Neural cell (in vitro differentiated cells): ENCODE results near the gene RANBP9. TPM values are rescaled to one million over a fixed set of nuclear protein-coding genes. Genes with fewer than 3 reads are reported as not detected.

Source experiments
- H2AFZ ChIP-seq: fragments of 200-600, 300-800 bp; sonication (generic), shearing (Covaris generic); 2 replicates; pipeline ENCODE4 v1.6.0; 2014; ENCODE audit warnings: low read depth, mild to moderate bottlenecking, antibody characterized with exemption, low read length, moderate library complexity
- H3F3A ChIP-seq: fragments of 200-600 bp; shearing (Covaris generic); 2 replicates; pipeline ENCODE4 v1.6.1; 2016; ENCODE audit warnings: mild to moderate bottlenecking, moderate library complexity, mixed read lengths, antibody characterized with exemption, low read length; ENCODE audit not compliant: insufficient read depth, poor library complexity, severe bottlenecking
- H3K27ac ChIP-seq: fragments of 200-600, 300-800 bp; sonication (generic), shearing (Covaris generic); 2 replicates; pipeline ENCODE4 v1.5.1; 2014; ENCODE audit warnings: mild to moderate bottlenecking, low read length, moderate library complexity
- H3K27me3 ChIP-seq: fragments of 300-800, 200-600 bp; sonication (generic), shearing (Covaris generic); 2 replicates; pipeline ENCODE4 v1.6.0; 2014; ENCODE audit warnings: mild to moderate bottlenecking, low read depth, low read length, moderate library complexity; ENCODE audit not compliant: insufficient read depth
- H3K36me3 ChIP-seq: fragments of 300-800, 200-600 bp; sonication (generic), shearing (Covaris generic); 2 replicates; pipeline ENCODE4 v1.5.1; 2014; ENCODE audit warnings: mild to moderate bottlenecking, antibody characterized with exemption, low read length, moderate library complexity; ENCODE audit not compliant: insufficient read depth
- H3K4me2 ChIP-seq: fragments of 300-800, 200-600 bp; sonication (generic), shearing (Covaris generic); 2 replicates; pipeline ENCODE4 v1.6.0; 2014; ENCODE audit warnings: mild to moderate bottlenecking, low read length
- H3K4me3 ChIP-seq: fragments of 300-800, 200-600 bp; sonication (generic), shearing (Covaris generic); 2 replicates; pipeline ENCODE4 v1.5.1; 2014; ENCODE audit warnings: mild to moderate bottlenecking, low read length, moderate library complexity
- H3K79me2 ChIP-seq: fragments of 200-600 bp; shearing (Covaris generic); replicated peaks from 2 replicates; pipeline ENCODE4 v1.6.0; 2014; ENCODE audit warnings: mild to moderate bottlenecking, low read length, moderate library complexity; ENCODE audit not compliant: insufficient read depth
- H3K9ac ChIP-seq: fragments of 300-800, 200-600 bp; sonication (generic), shearing (Covaris generic); 2 replicates; pipeline ENCODE4 v1.6.1; 2016; ENCODE audit warnings: mild to moderate bottlenecking, low read length, mixed read lengths
- H3K9me2 ChIP-seq: fragments of 200-600 bp; shearing (Covaris generic); 2 replicates; pipeline ENCODE4 v1.6.1; 2016; ENCODE audit warnings: mild to moderate bottlenecking, low read length, mixed read lengths; ENCODE audit not compliant: insufficient read depth
- H3K9me3 ChIP-seq: fragments of 200-600, 300-800 bp; sonication (generic), shearing (Covaris generic); 2 replicates; pipeline ENCODE4 v1.6.1; 2016; ENCODE audit warnings: mild to moderate bottlenecking, mixed run types, low read length, moderate library complexity, mixed read lengths
- H4K20me1 ChIP-seq: fragments of 200-600 bp; shearing (Covaris generic); 2 replicates; pipeline ENCODE4 v1.6.1; 2016; ENCODE audit warnings: mild to moderate bottlenecking, mixed run types; ENCODE audit not compliant: insufficient read depth
- EP300 ChIP-seq: fragments of 450-650 bp; conservative IDR thresholded peaks from 2 replicates; pipeline ENCODE4 v1.6.1; 2014; ENCODE audit warnings: antibody characterized with exemption, mild to moderate bottlenecking, moderate library complexity; ENCODE audit not compliant: poor library complexity, severe bottlenecking
- EZH2 ChIP-seq: fragments of 200-600, 300-800 bp; shearing (Covaris generic), sonication (generic); IDR thresholded peaks from 2 replicates; pipeline ENCODE4 v1.6.1; 2014; ENCODE audit warnings: antibody characterized with exemption, low read length, borderline replicate concordance, mild to moderate bottlenecking; ENCODE audit not compliant: insufficient read depth, poor library complexity, severe bottlenecking
- MXI1 ChIP-seq: fragments of 450-650 bp; conservative IDR thresholded peaks from 2 replicates; pipeline ENCODE4 v1.6.1; 2014; ENCODE audit warnings: antibody characterized with exemption, mild to moderate bottlenecking; ENCODE audit not compliant: poor library complexity, severe bottlenecking
- POLR2AphosphoS5 ChIP-seq: IDR thresholded peaks from 2 replicates; pipeline ENCODE4 v1.6.1; 2012
- RAD21 ChIP-seq: fragments of 450-650 bp; conservative IDR thresholded peaks from 2 replicates; pipeline ENCODE4 v1.6.1; 2014; ENCODE audit warnings: antibody characterized with exemption, mild to moderate bottlenecking, moderate library complexity
- SMC3 ChIP-seq: fragments of 450-650 bp; conservative IDR thresholded peaks from 2 replicates; pipeline ENCODE4 v1.6.1; 2014; ENCODE audit warnings: antibody characterized with exemption, mild to moderate bottlenecking, moderate library complexity; ENCODE audit not compliant: poor library complexity
- TAF1 ChIP-seq: IDR thresholded peaks from 2 replicates; pipeline ENCODE4 v1.6.1; 2012; ENCODE audit warnings: low read depth
- polyA plus RNA-seq: library from polyadenylated mRNA; depleted of rRNA; stranded (reverse); fragments of >200 nt; gene quantifications from 2 replicates; pipeline ENCODE4 v1.2.3, GENCODE V29; 2014
- TF ChIP-seq, protein P1 (sequence below): IDR thresholded peaks from 2 replicates; pipeline ENCODE4 v1.6.1; 2012; ENCODE audit warnings: borderline replicate concordance
- TF ChIP-seq, protein P2 (sequence below): fragments of 450-650 bp; IDR thresholded peaks from 2 replicates; pipeline ENCODE4 v1.5.1; 2014; ENCODE audit warnings: antibody characterized with exemption, mild to moderate bottlenecking, moderate library complexity; ENCODE audit not compliant: poor library complexity, severe bottlenecking

Gene RANBP9
- polyA plus RNA-seq, 1 donor from 2014 or later = 52.2 TPM

- Histone ChIP-seq H3K9ac (no peak overlapping the region), H2AFZ (no peak overlapping the region), H3K4me3 (no peak overlapping the region), H3K4me2 (no peak overlapping the region), H3K36me3 (no peaks in the 10 kb centered on the region), H3K27ac (no peak overlapping the region), H3K9me2 (no peaks in the 10 kb centered on the region), H3K9me3 (no peaks in the 10 kb centered on the region), H4K20me1 (no peaks in the 10 kb centered on the region), H3K27me3 (no peaks in the 10 kb centered on the region), H3K79me2 (peaks cover 76% of the 10 kb centered on the region), H3F3A (no peaks in the 10 kb centered on the region)
- TF ChIP-seq POLR2AphosphoS5 = peak; percentile 91
- TF ChIP-seq SMC3 = no peak
- TF ChIP-seq, protein P1, sequence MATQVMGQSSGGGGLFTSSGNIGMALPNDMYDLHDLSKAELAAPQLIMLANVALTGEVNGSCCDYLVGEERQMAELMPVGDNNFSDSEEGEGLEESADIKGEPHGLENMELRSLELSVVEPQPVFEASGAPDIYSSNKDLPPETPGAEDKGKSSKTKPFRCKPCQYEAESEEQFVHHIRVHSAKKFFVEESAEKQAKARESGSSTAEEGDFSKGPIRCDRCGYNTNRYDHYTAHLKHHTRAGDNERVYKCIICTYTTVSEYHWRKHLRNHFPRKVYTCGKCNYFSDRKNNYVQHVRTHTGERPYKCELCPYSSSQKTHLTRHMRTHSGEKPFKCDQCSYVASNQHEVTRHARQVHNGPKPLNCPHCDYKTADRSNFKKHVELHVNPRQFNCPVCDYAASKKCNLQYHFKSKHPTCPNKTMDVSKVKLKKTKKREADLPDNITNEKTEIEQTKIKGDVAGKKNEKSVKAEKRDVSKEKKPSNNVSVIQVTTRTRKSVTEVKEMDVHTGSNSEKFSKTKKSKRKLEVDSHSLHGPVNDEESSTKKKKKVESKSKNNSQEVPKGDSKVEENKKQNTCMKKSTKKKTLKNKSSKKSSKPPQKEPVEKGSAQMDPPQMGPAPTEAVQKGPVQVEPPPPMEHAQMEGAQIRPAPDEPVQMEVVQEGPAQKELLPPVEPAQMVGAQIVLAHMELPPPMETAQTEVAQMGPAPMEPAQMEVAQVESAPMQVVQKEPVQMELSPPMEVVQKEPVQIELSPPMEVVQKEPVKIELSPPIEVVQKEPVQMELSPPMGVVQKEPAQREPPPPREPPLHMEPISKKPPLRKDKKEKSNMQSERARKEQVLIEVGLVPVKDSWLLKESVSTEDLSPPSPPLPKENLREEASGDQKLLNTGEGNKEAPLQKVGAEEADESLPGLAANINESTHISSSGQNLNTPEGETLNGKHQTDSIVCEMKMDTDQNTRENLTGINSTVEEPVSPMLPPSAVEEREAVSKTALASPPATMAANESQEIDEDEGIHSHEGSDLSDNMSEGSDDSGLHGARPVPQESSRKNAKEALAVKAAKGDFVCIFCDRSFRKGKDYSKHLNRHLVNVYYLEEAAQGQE = peak; percentile 45
- no peak for TF ChIP-seq EZH2
- TF ChIP-seq, protein P2, sequence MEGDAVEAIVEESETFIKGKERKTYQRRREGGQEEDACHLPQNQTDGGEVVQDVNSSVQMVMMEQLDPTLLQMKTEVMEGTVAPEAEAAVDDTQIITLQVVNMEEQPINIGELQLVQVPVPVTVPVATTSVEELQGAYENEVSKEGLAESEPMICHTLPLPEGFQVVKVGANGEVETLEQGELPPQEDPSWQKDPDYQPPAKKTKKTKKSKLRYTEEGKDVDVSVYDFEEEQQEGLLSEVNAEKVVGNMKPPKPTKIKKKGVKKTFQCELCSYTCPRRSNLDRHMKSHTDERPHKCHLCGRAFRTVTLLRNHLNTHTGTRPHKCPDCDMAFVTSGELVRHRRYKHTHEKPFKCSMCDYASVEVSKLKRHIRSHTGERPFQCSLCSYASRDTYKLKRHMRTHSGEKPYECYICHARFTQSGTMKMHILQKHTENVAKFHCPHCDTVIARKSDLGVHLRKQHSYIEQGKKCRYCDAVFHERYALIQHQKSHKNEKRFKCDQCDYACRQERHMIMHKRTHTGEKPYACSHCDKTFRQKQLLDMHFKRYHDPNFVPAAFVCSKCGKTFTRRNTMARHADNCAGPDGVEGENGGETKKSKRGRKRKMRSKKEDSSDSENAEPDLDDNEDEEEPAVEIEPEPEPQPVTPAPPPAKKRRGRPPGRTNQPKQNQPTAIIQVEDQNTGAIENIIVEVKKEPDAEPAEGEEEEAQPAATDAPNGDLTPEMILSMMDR = no peak
- TF ChIP-seq EP300 = peak; percentile 97
- TF ChIP-seq RAD21 = no peak
- no peak for TF ChIP-seq TAF1
- no peak for TF ChIP-seq MXI1
Observed at GRCh38 chr6:13674533-13675190, 37.0 kb downstream of the RANBP9 start.

GRCh38 chr6:13673825-13674444 is 37.7 kb downstream of the RANBP9 start:
- Histone ChIP-seq H4K20me1 (no peaks in the 10 kb centered on the region), H3K4me3 (no peak overlapping the region), H2AFZ (no peak overlapping the region), H3K9ac (no peak overlapping the region), H3K27me3 (no peaks in the 10 kb centered on the region), H3K79me2 (peaks cover 75% of the 10 kb centered on the region), H3K4me2 (no peak overlapping the region), H3K9me3 (no peaks in the 10 kb centered on the region), H3K9me2 (no peaks in the 10 kb centered on the region), H3F3A (no peaks in the 10 kb centered on the region), H3K27ac (no peak overlapping the region), H3K36me3 (no peaks in the 10 kb centered on the region)
- TF ChIP-seq EP300 = no peak
- TF ChIP-seq, protein P2 = no peak
- no peak for TF ChIP-seq MXI1
- TF ChIP-seq RAD21 = no peak
